ENCODE measurements around the gene RASGRF2. TPM values are rescaled to one million over a fixed set of nuclear protein-coding genes. Genes with fewer than 3 reads are reported as not detected.

RASGRF2 gene
- total and polyA plus RNA-seq, 9 of the 15 experiments (the other 6 are each of a cell fraction or from before 2014, with no cell fraction given), result 0.01 to 0.22 (median 0.08) TPM; not detected in 2

GRCh38 chr5:81194633-81195334 lies 234.6 kb downstream of the RASGRF2 start (continued):
- no peak for TF ChIP-seq ATF3 (IDR thresholded peaks at IDR 0.05)
- TF ChIP-seq ATF3 (CRISPR knock-in tag; conservative IDR thresholded peaks at IDR 0.05), result no peak
- no peak for TF ChIP-seq STAT5A (IDR thresholded peaks at IDR 0.05; ENCODE audit: borderline replicate concordance, low read length)
- no peak for TF ChIP-seq XRCC4 (IDR thresholded peaks at IDR 0.05; ENCODE audit: extremely low read depth, insufficient read depth, insufficient read length)
- no peak for TF ChIP-seq RBM25 (IDR thresholded peaks at IDR 0.05; ENCODE audit: low read depth, low read length, severe bottlenecking)
- no peak for TF ChIP-seq KDM2B (CRISPR knock-in tag; IDR thresholded peaks at IDR 0.05)
- peak; percentile 72; the same call in 1 of the 2 replicates for TF ChIP-seq ZBTB33 (CRISPR knock-in tag; IDR thresholded peaks at IDR 0.05)
- no peak for TF ChIP-seq FOSL1 (tag; conservative IDR thresholded peaks at IDR 0.05)
- TF ChIP-seq TGIF2 (CRISPR knock-in tag; IDR thresholded peaks at IDR 0.05), result no peak
- no peak for TF ChIP-seq POLR2B (IDR thresholded peaks at IDR 0.05; ENCODE audit: low read depth, partially characterized antibody)
- TF ChIP-seq KDM1A (IDR thresholded peaks at IDR 0.05), result no peak
- TF ChIP-seq OTX1 (CRISPR knock-in tag; IDR thresholded peaks at IDR 0.05), result no peak
- no peak for TF ChIP-seq ETV1 (tag; conservative IDR thresholded peaks at IDR 0.05; ENCODE audit: low read depth)
- TF ChIP-seq JUND (IDR thresholded peaks at IDR 0.05; ENCODE audit: borderline replicate concordance, low read depth, low read length), result 0 out of 2 replicates have a peak, but pooled peaks have one; percentile 20
- no peak for TF ChIP-seq JUND (tag; IDR thresholded peaks at IDR 0.05; ENCODE audit: borderline replicate concordance, low read depth, low read length)
- TF ChIP-seq GTF2E2 (tag; IDR thresholded peaks at IDR 0.05), result no peak
- peak in 1 of 2 experiments; percentile 52; a peak in 1 of 4 replicates for TF ChIP-seq TEAD1 (CRISPR knock-in tag; IDR thresholded peaks at IDR 0.05)
- no peak for TF ChIP-seq SIN3A (IDR thresholded peaks at IDR 0.05; ENCODE audit: borderline replicate concordance in 2 of 2, control insufficient read depth in 1 of 2, low read depth in 2 of 2, low read length in 2 of 2)
- no peak for TF ChIP-seq C11orf30 (IDR thresholded peaks at IDR 0.05; ENCODE audit: low read depth)
- TF ChIP-seq ZBTB2 (IDR thresholded peaks at IDR 0.05), result no peak
- peak in 1 of 2 experiments; percentile 64; a peak in 2 of 4 replicates for TF ChIP-seq MAZ (CRISPR knock-in tag; conservative IDR thresholded peaks at IDR 0.05 in 1 of 2, IDR thresholded peaks at IDR 0.05 in 1 of 2)

Data from K562 (cell line).